GM18951 (cell line): ENCODE results near the gene VSTM4.

Experiments used
- POLR2A ChIP-seq: IDR thresholded peaks from 4 replicates; pipeline ENCODE4 v1.6.1; 2011; ENCODE audit warnings: mild to moderate bottlenecking; ENCODE audit not compliant: insufficient read length, insufficient read depth; ENCODE audit errors: extremely low read depth
- in situ Hi-C: fragments of 300-500 bp; cut with MboI; formaldehyde crosslinking; loops from one replicate; pipeline ENCODE4 v1.12.0; 2022; ENCODE audit warnings: low sequenced_read_pairs, mixed read lengths, inconsistent platforms; ENCODE audit not compliant: unreplicated experiment

The VSTM4 gene

DNA sequence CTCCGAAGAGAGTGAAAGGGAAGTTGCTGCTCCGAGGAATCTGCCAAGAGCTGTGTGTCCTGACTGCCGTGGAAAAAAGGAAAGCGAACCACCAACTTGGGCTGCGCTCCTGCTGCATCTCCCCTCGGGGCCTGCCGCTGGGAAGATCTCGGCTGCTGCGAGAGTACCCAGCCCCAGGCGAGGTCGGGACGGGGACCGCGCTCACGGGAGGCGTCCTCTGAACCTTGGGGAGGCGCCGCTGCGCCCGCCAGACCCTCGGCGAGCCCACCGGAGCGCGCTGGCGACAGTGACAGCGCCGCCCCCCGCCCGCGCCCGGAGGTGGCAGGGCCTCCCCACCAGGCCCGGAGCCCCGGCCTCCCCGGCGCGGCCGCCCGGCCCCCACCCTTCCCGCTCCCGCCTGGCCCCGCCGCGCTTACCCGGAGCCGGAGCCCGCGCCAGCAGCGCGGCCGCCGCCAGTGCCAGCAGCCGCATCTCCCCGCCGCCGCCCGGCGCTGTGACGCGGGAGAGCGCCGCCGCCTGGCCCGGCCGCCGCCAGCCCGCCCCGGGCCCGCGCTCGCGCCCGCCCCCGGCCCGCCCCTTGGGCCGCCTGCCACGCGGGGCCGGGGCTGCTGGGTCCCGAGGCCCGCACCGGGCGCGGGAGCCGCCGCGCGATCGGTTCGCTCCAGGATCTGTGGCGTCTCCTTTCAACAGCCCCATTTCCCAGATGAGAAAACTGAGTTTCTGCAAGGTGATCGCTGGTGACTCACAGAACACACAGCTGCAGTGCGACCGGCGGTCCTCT is at the start of gene VSTM4:
Gene VSTM4, minus strand, starts transcription at position 508 of the 781 bp plus-strand sequence. Its CDS starts 37 bp downstream, at position 471.
- no peak for TF ChIP-seq POLR2A
- in situ Hi-C loops: no loop called here

DNA sequence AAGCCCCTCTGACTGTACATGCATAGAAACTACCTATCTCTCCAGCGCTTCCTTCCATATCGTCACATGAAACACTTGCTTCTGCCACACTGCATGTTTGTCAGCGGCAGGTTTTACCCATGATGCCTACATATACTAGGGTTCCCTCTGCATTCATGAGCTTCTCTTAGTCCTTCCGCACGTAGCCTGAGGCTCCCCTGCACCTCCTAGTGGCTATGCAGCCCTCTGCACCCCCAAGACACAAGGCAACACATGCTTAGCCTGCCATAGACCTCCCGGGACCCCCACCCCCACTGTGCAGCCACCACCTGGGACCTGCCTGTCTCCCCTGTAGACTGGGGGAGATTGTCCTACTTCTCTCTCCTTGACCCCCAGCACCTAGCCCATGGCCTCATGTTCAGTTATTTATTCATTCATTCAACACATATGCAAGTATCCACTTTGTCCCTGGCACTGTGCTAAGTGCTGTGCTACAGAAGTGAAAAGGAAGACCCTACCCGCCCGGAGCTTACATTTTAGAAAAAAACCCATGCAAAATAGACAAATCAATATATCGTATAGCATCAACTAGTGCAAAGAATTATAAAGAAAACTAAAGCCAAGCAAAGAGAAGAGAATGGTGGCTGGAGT is 49.4 kb upstream of the VSTM4 start:
- in situ Hi-C loops: no loop called here
- no peak for TF ChIP-seq POLR2A

DNA sequence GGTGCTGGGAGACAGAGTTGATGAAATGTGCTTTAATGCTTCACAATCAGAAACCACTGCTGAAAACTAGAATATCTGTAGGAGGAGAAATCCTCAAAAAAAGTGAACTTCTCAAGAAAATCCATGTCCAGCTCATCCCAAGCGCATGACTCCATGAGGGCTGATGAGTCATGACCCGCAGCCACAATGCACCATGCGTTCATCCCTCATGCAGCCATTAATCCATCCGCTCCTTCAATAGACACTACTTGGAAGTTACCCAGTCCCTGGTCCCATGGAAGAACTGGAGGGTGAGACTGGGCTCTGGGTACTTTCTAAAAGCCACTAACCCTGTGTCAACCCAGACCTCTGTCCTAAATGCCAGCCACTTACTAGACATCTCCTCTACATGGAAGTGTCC is 48.4 kb upstream of the VSTM4 start:
- in situ Hi-C loops: no loop called here
- TF ChIP-seq POLR2A: no peak

- no peak for TF ChIP-seq POLR2A
- in situ Hi-C loops: no loop called here
Measured at GRCh38 chr10:49162761-49163310, 47.5 kb upstream of the VSTM4 start.

DNA sequence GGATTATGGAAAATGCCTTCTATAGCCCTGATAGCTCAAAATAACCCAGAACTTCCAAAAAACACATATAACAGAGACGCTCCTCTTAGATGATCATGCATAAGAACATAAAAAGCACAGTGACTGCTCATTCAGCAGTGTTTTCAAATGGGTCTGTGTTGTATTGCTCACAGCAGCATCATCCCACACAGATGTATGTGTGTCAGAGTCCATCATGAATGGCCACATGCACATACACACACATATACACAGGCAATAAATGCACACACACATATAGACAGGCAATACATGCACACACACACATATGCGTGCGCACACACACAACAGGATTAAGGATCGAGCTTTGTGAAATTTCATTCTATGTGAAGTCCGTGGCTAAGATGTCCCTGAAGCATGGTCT is 46.7 kb upstream of the VSTM4 start:
- in situ Hi-C loops: no loop called here
- TF ChIP-seq POLR2A: no peak

DNA sequence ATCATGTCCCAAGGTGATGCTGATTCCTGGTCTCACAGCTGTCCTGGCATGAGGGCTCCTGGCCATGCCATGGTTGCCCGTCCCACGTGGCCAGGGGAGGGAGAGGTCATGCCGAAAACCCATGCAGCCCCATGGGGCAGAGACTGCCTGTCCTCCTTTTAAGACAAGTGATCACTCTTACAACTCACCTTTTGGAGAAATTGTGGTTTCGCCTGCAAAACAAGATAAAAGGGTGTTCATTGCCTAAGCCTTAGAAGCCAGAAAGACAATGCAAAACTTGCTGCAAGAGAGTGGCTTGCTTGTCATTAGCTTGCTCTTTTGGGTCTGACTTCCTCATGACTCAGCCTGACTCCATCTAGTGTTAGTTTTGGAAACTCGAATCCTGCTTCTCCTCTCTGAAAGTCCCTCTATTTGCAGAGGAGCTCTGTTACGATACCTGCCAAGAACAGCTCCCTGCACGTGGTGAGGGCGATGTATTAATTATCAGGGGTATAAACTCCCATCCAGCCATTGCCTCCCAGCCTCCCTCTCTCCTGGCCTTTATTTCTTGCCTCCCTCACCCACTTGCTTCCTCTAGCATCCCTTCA is 46.2 kb upstream of the VSTM4 start:
- in situ Hi-C loops: no loop called here
- TF ChIP-seq POLR2A: no peak

GRCh38 chr10:49160814-49161213 is 45.5 kb upstream of the VSTM4 start:
- in situ Hi-C loops: no loop called here
- no peak for TF ChIP-seq POLR2A

- in situ Hi-C loops: no loop called here
- TF ChIP-seq POLR2A: no peak
Measured at GRCh38 chr10:49160110-49160509, 44.8 kb upstream of the VSTM4 start.

GRCh38 chr10:49158915-49159314 is 43.6 kb upstream of the VSTM4 start:
- in situ Hi-C loops: loop anchor here (5.0 kb wide), 1 partner anchor 177 kb away; no protein-coding TSS in a partner anchor
- TF ChIP-seq POLR2A: no peak

DNA sequence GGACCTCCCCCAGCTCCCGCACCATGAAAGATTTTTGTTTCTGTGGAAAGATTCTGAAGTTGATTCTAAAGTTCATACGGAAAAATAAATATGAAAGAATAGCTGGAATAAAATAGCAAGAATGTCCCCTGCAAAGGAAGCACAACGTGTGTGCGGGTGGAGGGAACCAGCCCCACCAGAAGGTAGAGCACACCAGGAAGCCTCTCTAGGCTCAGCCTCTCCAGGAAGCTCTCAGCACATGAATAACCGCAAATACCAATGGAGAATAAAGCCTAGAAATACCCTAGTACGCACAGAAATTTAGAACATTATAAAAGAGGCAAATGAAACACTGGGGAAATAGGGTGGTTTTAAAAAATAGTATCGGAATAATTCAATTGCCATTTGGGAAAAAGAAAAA is 43.1 kb upstream of the VSTM4 start:
- in situ Hi-C loops: loop anchor here (5.0 kb wide), 1 partner anchor 176 kb away; no protein-coding TSS in a partner anchor

GRCh38 chr10:49157229-49157628 is 41.9 kb upstream of the VSTM4 start:
- in situ Hi-C loops: loop anchor here (5.0 kb wide), 1 partner anchor 175 kb away; no protein-coding TSS in a partner anchor
- no peak for TF ChIP-seq POLR2A

More for the DNA sequence above, 43.1 kb upstream of the VSTM4 start:
- TF ChIP-seq POLR2A: no peak

GRCh38 chr10:49154641-49155040 is 39.3 kb upstream of the VSTM4 start:
- no peak for TF ChIP-seq POLR2A
- in situ Hi-C loops: loop anchor here (5.0 kb wide), 1 partner anchor 172 kb away; no protein-coding TSS in a partner anchor

DNA sequence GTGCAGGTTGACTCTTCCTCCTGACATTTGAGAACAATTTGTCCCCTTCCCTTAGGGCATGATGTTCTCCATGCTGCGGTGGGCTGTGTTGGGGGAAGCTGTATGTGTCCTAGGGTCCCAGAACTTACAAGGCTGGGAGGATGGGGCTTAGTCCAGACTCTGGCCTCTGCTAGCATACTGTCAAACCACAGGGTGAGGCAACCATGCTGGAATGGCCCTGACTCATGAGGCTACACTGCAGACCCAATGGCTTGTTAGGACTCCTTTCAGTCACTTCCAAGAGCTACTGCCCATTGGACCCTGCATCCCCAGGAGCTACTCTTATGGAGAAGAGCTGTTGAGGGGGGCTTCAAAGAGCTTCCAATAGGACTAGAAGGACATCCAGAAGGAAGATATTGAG is 38.6 kb upstream of the VSTM4 start:
- no peak for TF ChIP-seq POLR2A
- in situ Hi-C loops: no loop called here

- no peak for TF ChIP-seq POLR2A
- in situ Hi-C loops: no loop called here
Measured at GRCh38 chr10:49153115-49153514, 37.8 kb upstream of the VSTM4 start.

- in situ Hi-C loops: no loop called here
- TF ChIP-seq POLR2A: no peak
Measured at GRCh38 chr10:49152663-49153062, 37.3 kb upstream of the VSTM4 start.
